Spinal cord (tissue), 10 donors: ENCODE results near the gene AQP6. TPM values are rescaled to one million over a fixed set of nuclear protein-coding genes. Genes with fewer than 3 reads are reported as not detected.

Source experiments
- DNase-seq, 6 donors: peaks; one replicate each; pipeline versions ENCODE4 v3.0.0 to v3.0.0-alpha.2; 2013 to 2015; ENCODE audit warnings: low spot score in 6 of 6, low read depth in 4 of 6
- H3K27ac ChIP-seq: one replicate; pipeline ENCODE4 v1.5.1; 2013; ENCODE audit warnings: low read depth, low read length, control low read depth
- H3K27me3 ChIP-seq: one replicate; pipeline ENCODE4 v1.6.1; 2013; ENCODE audit warnings: low read length; ENCODE audit not compliant: control insufficient read depth, insufficient read depth
- H3K36me3 ChIP-seq: one replicate; pipeline ENCODE4 v1.6.1; 2013; ENCODE audit warnings: low read length; ENCODE audit not compliant: control insufficient read depth, insufficient read depth
- H3K4me1 ChIP-seq: one replicate; pipeline ENCODE4 v1.6.1; 2013; ENCODE audit warnings: low read length; ENCODE audit not compliant: control insufficient read depth, insufficient read depth
- H3K4me3 ChIP-seq: one replicate; pipeline ENCODE4 v1.5.1; 2013; ENCODE audit warnings: low read depth, low read length, control low read depth
- H3K9me3 ChIP-seq: one replicate; pipeline ENCODE4 v1.6.1; 2013; ENCODE audit warnings: low read length; ENCODE audit not compliant: control insufficient read depth, insufficient read depth
- WGBS: methylation state at CpG from one replicate; pipeline ENCODE4 v1.1.5; 2013; ENCODE audit warnings: missing lambda C conversion rate; ENCODE audit not compliant: insufficient coverage; 5-methylcytosine and 5-hydroxymethylcytosine counted together
- polyA plus RNA-seq, 2 donors: library from polyadenylated mRNA; unstranded; fragments of 120-200 nt; gene quantifications; one replicate each; pipeline ENCODE4 v1.2.1, GENCODE V29; 2013; ENCODE audit not compliant: insufficient read length in 2 of 2
- total RNA-seq, 2 donors: library from RNA; depleted of rRNA in 1 of 2; stranded (reverse); fragments of 120-200 nt in 1 of 2; fragments of >200 nt in 1 of 2; gene quantifications; one replicate each; pipeline versions ENCODE4 v1.2.3 to v1.2.4, GENCODE V29; 2013 to 2014
- donor health status: healthy.

The AQP6 gene
- total and polyA plus RNA-seq, 4 donors = 2.1 to 9.2 (median 4.8) TPM

DNA sequence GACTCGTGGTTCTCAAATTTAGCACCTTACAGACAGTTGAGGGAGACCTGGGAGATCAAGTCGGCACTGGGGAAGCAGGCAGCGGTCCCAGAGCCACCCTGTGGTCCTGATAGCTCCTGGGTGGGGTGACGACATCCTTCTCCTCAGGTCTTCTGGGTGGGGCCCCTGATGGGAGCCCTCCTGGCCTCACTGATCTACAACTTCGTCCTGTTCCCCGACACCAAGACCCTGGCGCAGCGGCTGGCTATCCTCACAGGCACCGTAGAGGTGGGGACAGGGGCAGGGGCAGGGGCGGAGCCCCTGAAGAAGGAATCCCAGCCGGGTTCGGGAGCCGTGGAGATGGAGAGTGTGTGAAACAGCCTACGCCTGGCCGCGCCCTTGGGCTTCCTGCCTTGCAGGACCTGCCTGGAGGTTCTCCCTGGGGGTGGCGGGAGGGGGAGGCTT, 2.6 kb downstream of the AQP6 start:
- Histone ChIP-seq H3K9me3 (no peaks in the 10 kb centered on the region), H3K36me3 (peaks cover 8% of the 10 kb centered on the region), H3K4me3 (no peak overlapping the region), H3K4me1 (peaks cover 78% of the 10 kb centered on the region), H3K27me3 (peaks cover 2% of the 10 kb centered on the region), H3K27ac (peak overlapping the region; percentile 51)
- DNase-seq = no peak
- WGBS = 50% methylated on average over 12 of the region's 17 CpGs

DNA sequence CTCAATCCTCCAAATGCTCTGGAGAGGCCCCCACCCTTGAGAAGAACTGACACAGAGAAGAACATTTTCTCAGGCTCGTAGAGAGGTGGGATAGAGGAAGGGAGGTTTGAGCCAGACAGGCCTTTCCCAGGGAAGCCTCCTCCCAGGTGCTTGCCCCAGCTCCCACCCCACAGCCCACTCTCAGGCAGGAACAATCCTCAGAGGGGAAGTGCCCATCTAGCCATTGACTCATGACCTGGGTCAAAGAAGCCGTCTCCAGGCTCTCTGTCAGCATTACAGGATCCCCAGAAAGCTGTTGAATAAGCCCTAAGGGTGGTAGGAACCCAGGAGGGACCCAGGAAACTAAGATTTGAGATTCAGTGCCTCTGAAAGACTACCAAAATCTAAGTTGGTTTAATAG, 3.8 kb downstream of the AQP6 start:
- H3K27ac ChIP-seq = no peak overlapping the region
- no peak for DNase-seq
- H3K36me3 ChIP-seq = peaks cover 8% of the 10 kb centered on the region
- H3K4me1 ChIP-seq = peaks cover 75% of the 10 kb centered on the region
- H3K27me3 ChIP-seq = no peaks in the 10 kb centered on the region
- whole genome bisulfite sequencing = 70% methylated on average over 1 of the region's 2 CpGs
- no peak overlapping the region for H3K4me3 ChIP-seq
- H3K9me3 ChIP-seq = no peaks in the 10 kb centered on the region

DNA sequence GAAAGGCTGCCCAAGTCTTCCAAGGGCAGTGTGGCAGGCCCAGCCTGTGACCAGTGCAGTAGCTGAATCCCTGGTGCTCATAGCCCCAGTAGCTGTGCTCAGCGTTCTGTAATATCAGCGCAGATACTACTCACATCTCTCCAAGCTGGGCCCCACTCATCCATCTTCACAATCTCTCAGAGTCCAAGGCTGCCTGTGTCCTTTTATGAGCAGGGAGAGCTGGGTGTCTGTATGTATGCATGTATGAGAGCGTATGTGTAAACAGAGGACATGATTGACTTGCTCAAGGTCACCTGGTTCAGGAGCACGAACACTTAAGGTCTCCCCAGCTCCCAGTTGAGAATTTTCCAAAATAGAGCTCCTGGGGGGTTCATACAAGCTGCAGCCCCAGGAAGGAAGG, 5.4 kb downstream of the AQP6 start:
- WGBS = 75% methylated on average over 2 of the region's 4 CpGs
- no peaks in the 10 kb centered on the region for H3K9me3 ChIP-seq
- DNase-seq = no peak
- no peaks in the 10 kb centered on the region for H3K27me3 ChIP-seq
- peaks cover 4% of the 10 kb centered on the region for H3K36me3 ChIP-seq
- peaks cover 62% of the 10 kb centered on the region for H3K4me1 ChIP-seq
- H3K27ac ChIP-seq = no peak overlapping the region
- no peak overlapping the region for H3K4me3 ChIP-seq

- Histone ChIP-seq H3K4me1 (peaks cover 62% of the 10 kb centered on the region), H3K9me3 (no peaks in the 10 kb centered on the region), H3K4me3 (no peak overlapping the region), H3K27ac (peak overlapping the region; percentile 33), H3K27me3 (no peaks in the 10 kb centered on the region), H3K36me3 (no peaks in the 10 kb centered on the region)
- peak in 2 of 6 donors; percentile 56 to 75 for DNase-seq
- WGBS = 33% methylated on average over 2 of the region's 10 CpGs
These were observed 6.4 kb downstream of the AQP6 start for GRCh38 chr12:49979016-49979586.

DNA sequence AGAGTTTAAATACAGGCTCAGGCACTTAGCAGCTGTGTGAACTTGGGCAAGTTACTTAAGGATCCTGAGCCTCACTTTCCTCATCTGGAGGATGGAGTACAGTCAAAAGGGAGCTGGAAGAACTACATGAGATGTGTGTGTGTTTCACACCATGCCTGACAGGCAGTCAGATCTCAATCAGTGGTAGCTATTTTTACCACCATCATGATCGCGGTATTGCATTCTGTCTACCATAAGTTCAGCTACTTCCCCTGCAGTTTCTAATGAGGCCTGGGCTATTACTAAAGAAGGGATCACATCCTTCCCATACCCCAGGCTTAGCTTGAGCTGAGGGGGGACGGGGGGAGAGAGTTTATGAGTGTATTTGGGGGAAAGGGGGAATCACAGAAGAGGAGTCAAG, 7.0 kb downstream of the AQP6 start:
- DNase-seq = no peak
- peaks cover 62% of the 10 kb centered on the region for H3K4me1 ChIP-seq
- no CpG with 5 or more reads among the region's 3 CpGs for WGBS
- no peak overlapping the region for H3K4me3 ChIP-seq
- H3K9me3 ChIP-seq = no peaks in the 10 kb centered on the region
- H3K36me3 ChIP-seq = no peaks in the 10 kb centered on the region
- H3K27ac ChIP-seq = no peak overlapping the region
- no peaks in the 10 kb centered on the region for H3K27me3 ChIP-seq

- Histone ChIP-seq H3K9me3 (no peaks in the 10 kb centered on the region), H3K4me1 (peaks cover 54% of the 10 kb centered on the region), H3K27me3 (no peaks in the 10 kb centered on the region), H3K4me3 (no peak overlapping the region), H3K36me3 (no peaks in the 10 kb centered on the region), H3K27ac (no peak overlapping the region)
- WGBS = 63% methylated on average over 10 of the region's 10 CpGs
- peak in 1 of 6 donors; percentile 59 for DNase-seq
These were observed 8.0 kb downstream of the AQP6 start for GRCh38 chr12:49980501-49981349.

GRCh38 chr12:49982246-49983087, 9.7 kb downstream of the AQP6 start:
- no peaks in the 10 kb centered on the region for H3K36me3 ChIP-seq
- WGBS = 84% methylated on average over 5 of the region's 7 CpGs
- H3K27ac ChIP-seq = no peak overlapping the region
- no peaks in the 10 kb centered on the region for H3K27me3 ChIP-seq
- peaks cover 43% of the 10 kb centered on the region for H3K4me1 ChIP-seq
- H3K4me3 ChIP-seq = no peak overlapping the region
- no peaks in the 10 kb centered on the region for H3K9me3 ChIP-seq
- no peak for DNase-seq

DNA sequence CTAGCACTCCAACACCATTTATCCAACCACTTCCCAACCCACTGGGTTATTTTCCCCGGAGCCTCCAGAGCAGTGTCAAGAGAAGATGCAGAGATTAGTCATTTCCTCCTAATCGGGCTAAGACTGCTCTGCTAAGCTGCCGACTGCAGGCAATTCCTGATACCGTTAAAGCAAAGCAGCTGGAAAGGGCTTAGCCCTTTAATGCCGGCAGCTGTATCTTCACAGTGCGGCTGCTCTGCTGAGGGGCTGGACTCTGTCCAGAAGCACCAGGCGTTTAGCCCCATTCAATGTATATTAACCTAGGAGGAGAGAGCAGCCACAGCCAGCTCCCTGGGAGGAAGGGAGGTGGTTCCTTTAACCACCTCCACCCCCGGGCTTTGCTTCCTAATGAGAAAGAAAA, 11.1 kb downstream of the AQP6 start:
- Histone ChIP-seq H3K27me3 (no peaks in the 10 kb centered on the region), H3K4me3 (no peak overlapping the region), H3K9me3 (no peaks in the 10 kb centered on the region), H3K4me1 (peaks cover 37% of the 10 kb centered on the region), H3K36me3 (no peaks in the 10 kb centered on the region), H3K27ac (peak overlapping the region; percentile 50)
- DNase-seq = peak in 2 of 6 donors; percentile 77 to 86
- 3% methylated on average over 4 of the region's 8 CpGs for WGBS

GRCh38 chr12:49984476-49985359, 12.0 kb downstream of the AQP6 start:
- peak in 1 of 6 donors; percentile 75 for DNase-seq
- peak overlapping the region; percentile 50 for H3K27ac ChIP-seq
- H3K4me3 ChIP-seq = no peak overlapping the region
- no peaks in the 10 kb centered on the region for H3K27me3 ChIP-seq
- no peaks in the 10 kb centered on the region for H3K36me3 ChIP-seq
- 50% methylated on average over 8 of the region's 9 CpGs for WGBS
- no peaks in the 10 kb centered on the region for H3K9me3 ChIP-seq
- H3K4me1 ChIP-seq = peaks cover 32% of the 10 kb centered on the region
